ENCODE data around the gene CRYL1. TPM values are rescaled to one million over a fixed set of nuclear protein-coding genes. Genes with fewer than 3 reads are reported as not detected.

Gene CRYL1
- polyA plus RNA-seq, 3 donors = 35.0 to 70.2 (median 51.4) TPM

DNA sequence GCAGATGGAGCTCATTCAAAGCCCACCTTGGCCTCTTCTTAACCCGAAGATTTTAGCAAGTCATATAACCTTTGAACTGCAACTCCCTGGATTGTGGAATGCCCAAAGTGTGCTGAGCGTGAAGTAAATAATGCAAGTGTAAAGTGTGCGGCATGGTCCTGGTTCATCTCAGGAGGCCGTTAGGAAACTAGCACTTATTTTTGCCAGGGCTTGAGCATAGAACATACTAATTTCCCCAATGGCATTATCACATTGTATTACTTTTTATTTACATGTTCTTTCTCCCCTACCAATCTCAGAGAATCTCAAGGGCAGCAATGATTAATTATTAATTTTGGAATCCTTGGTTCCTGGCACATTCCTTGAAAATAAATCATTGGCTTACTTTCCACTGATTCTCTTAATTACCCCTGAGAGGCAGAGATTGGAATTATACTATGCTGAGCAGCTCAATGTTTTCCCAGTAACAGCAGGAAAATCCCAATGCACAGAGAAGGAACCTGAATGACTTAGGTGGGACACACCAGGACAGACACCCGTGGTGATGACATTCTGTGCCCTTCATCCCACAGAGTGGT is 164.7 kb downstream of the CRYL1 start:
- WGBS (ENCODE audit: insufficient coverage) = 78% methylated on average over 4 of the region's 5 CpGs
- Mint-ChIP-seq H3K4me1 (peaks cover 18% of the 10 kb centered on the region), H3K36me3 (no peaks in the 10 kb centered on the region), H3K27me3 (ENCODE audit: low read depth in 3 of 3) (peaks cover 0 to 5% (median 4%) of the 10 kb centered on the region in 3 donors), H3K4me3 (no peak overlapping the region), H3K9me3 (peaks cover 0 to 6% (median 0%) of the 10 kb centered on the region in 7 donors), H3K27ac (peak overlapping the region in 1 of 7 donors; percentile 41)
- Histone ChIP-seq H3K4me1 (ENCODE audit: control insufficient read depth in 1 of 2, insufficient read depth in 2 of 2, low read length in 2 of 2) (peaks cover 0 to 3% of the 10 kb centered on the region in 2 donors), H3K36me3 (replicated peaks in 1 of 2; ENCODE audit: control insufficient read depth in 1 of 2, insufficient read depth in 2 of 2, low read length in 2 of 2) (no peaks in the 10 kb centered on the region), H3K4me3 (replicated peaks in 1 of 3; ENCODE audit: low read depth in 2 of 3, low read length in 3 of 3) (no peak overlapping the region), H3K27me3 (ENCODE audit: control insufficient read depth in 2 of 2, insufficient read depth in 2 of 2, low read length in 2 of 2) (no peaks in the 10 kb centered on the region), H2AFZ (ENCODE audit: insufficient read depth, low read depth, low read length, poor library complexity, severe bottlenecking) (no peak overlapping the region), H3K9ac (ENCODE audit: insufficient read depth, low read length, poor library complexity, severe bottlenecking) (no peak overlapping the region), H3K9me3 (replicated peaks in 1 of 2; ENCODE audit: control insufficient read depth in 1 of 2, insufficient read depth in 1 of 2, low read length in 2 of 2) (no peaks in the 10 kb centered on the region), H3K79me2 (ENCODE audit: insufficient read depth, low read length) (no peaks in the 10 kb centered on the region), H3K4me2 (replicated peaks; ENCODE audit: extremely low read depth, low read length, poor library complexity, severe bottlenecking) (no peak overlapping the region), H4K20me1 (ENCODE audit: insufficient read depth, low read length) (no peaks in the 10 kb centered on the region), H3K27ac (ENCODE audit: low read depth in 1 of 2, low read length in 2 of 2) (no peak overlapping the region)
- no peak for DNase-seq
- intact Hi-C loops (cut with micrococcal nuclease) = no loop called here
- TF ChIP-seq, protein P1, sequence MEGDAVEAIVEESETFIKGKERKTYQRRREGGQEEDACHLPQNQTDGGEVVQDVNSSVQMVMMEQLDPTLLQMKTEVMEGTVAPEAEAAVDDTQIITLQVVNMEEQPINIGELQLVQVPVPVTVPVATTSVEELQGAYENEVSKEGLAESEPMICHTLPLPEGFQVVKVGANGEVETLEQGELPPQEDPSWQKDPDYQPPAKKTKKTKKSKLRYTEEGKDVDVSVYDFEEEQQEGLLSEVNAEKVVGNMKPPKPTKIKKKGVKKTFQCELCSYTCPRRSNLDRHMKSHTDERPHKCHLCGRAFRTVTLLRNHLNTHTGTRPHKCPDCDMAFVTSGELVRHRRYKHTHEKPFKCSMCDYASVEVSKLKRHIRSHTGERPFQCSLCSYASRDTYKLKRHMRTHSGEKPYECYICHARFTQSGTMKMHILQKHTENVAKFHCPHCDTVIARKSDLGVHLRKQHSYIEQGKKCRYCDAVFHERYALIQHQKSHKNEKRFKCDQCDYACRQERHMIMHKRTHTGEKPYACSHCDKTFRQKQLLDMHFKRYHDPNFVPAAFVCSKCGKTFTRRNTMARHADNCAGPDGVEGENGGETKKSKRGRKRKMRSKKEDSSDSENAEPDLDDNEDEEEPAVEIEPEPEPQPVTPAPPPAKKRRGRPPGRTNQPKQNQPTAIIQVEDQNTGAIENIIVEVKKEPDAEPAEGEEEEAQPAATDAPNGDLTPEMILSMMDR (IDR thresholded peaks at IDR 0.05) = no peak

DNA sequence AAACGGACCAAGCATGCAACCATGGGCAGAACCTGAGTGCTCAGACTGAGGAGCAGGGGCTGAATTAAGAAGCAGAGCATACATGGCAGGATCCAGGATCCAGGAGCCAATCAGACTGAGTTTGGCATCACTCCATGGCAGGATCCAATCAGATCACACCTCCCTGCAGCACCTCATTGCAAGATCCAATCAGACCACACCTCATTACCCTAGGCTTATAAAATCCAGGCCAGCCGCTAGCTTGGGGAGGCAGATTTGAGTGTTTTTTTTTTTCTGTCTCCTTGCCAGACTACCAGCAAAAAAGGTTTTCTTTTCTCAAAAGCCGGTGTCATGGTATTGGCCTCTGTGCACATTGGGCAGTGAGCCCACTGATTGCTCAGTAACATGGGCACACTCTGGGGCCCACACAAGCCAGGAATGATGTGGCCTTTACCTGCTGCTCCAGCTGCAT is 165.6 kb downstream of the CRYL1 start:
- no peak overlapping the region for H3K4me3 Mint-ChIP-seq
- Histone ChIP-seq H3K9ac (ENCODE audit: insufficient read depth, low read length, poor library complexity, severe bottlenecking) (no peak overlapping the region), H2AFZ (ENCODE audit: insufficient read depth, low read depth, low read length, poor library complexity, severe bottlenecking) (no peak overlapping the region), H3K27ac (ENCODE audit: low read depth in 1 of 2, low read length in 2 of 2) (no peak overlapping the region), H3K27me3 (ENCODE audit: control insufficient read depth in 2 of 2, insufficient read depth in 2 of 2, low read length in 2 of 2) (no peaks in the 10 kb centered on the region), H3K4me1 (ENCODE audit: control insufficient read depth in 1 of 2, insufficient read depth in 2 of 2, low read length in 2 of 2) (peaks cover 0 to 3% of the 10 kb centered on the region in 2 donors), H3K36me3 (replicated peaks in 1 of 2; ENCODE audit: control insufficient read depth in 1 of 2, insufficient read depth in 2 of 2, low read length in 2 of 2) (no peaks in the 10 kb centered on the region), H3K4me2 (replicated peaks; ENCODE audit: extremely low read depth, low read length, poor library complexity, severe bottlenecking) (no peak overlapping the region), H3K9me3 (replicated peaks in 1 of 2; ENCODE audit: control insufficient read depth in 1 of 2, insufficient read depth in 1 of 2, low read length in 2 of 2) (no peaks in the 10 kb centered on the region), H3K4me3 (replicated peaks in 1 of 3; ENCODE audit: low read depth in 2 of 3, low read length in 3 of 3) (no peak overlapping the region), H4K20me1 (ENCODE audit: insufficient read depth, low read length) (no peaks in the 10 kb centered on the region), H3K79me2 (ENCODE audit: insufficient read depth, low read length) (no peaks in the 10 kb centered on the region)
- intact Hi-C loops (cut with micrococcal nuclease) = no loop called here
- no peak overlapping the region for H3K27ac Mint-ChIP-seq
- peaks cover 0 to 6% (median 0%) of the 10 kb centered on the region in 7 donors for H3K9me3 Mint-ChIP-seq
- H3K27me3 Mint-ChIP-seq (ENCODE audit: low read depth in 3 of 3) = peaks cover 0 to 5% (median 4%) of the 10 kb centered on the region in 3 donors
- no peaks in the 10 kb centered on the region for H3K36me3 Mint-ChIP-seq
- peaks cover 20% of the 10 kb centered on the region for H3K4me1 Mint-ChIP-seq
- no peak for DNase-seq
- TF ChIP-seq, protein P1 (IDR thresholded peaks at IDR 0.05) = no peak
- WGBS (ENCODE audit: insufficient coverage) = 90% methylated on average over 2 of the region's 3 CpGs
